GM10248 (cell line): ENCODE results near the gene TTC23.

Source experiments
- CTCF ChIA-PET: fragments of 300-600 bp; sonication (Branson Sonifier 250); formaldehyde crosslinking; extraction: SDS; loops from one replicate; lab custom pipeline; 2021; ENCODE audit warnings: antibody characterized with exemption; lab: Yijun Ruan, JAX
- POLR2A ChIA-PET: fragments of 350-650 bp; sonication (Branson Sonifier 250); formaldehyde crosslinking; extraction: SDS; loops from one replicate; lab custom pipeline; 2020; ENCODE audit warnings: antibody characterized with exemption; lab: Yijun Ruan, JAX
- DNase-seq: peaks from one replicate; pipeline ENCODE4 v3.0.0; 2012; ENCODE audit errors: extremely low spot score
- TF ChIP-seq, protein P1 (sequence below): IDR thresholded peaks from 2 replicates; pipeline ENCODE4 v1.5.1; 2012; ENCODE audit warnings: mild to moderate bottlenecking, low read depth; ENCODE audit errors: extremely low read depth, missing control alignments, control extremely low read depth

The TTC23 gene

DNA sequence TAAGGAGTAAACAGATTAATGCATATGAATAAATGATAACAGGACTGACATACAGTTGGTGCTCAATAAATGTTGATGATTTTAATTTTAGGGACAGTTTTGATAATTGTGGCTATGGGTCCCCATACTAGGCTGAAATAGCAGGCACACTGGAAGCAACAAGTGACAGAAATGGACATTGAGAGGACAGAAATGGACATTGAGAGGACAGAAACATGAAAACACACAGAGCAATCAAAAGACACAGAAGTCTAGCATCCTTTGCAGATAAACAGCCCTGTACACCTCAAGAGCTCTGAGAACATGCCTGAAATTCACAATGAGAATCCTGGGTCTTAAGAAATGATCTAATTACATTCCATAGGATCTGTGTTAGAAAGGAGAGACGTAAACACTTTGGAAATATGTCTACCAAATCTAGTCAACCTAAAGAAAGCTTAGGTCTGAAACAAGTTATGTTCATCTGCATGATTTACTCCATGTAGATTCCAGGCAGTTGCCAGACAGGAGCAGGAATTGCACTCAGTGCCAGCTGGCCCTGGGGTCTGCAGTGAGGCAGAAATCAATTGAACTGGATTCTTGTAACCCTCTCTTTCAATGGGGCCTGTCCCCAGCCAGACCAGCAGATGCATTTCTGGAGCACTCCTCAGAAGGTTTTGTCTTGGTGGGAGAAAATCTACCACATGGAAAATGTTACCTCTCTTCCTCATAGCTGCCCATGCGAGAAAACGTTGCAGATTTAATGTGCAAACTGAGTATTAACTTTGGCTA lies 84.2 kb downstream of the TTC23 start:
- ChIA-PET CTCF (interaction anchor here (2.1 kb wide), 1 partner anchor 14 kb away, joined by 4 read pairs; no protein-coding TSS in a partner anchor), POLR2A (no interaction called here)
- DNase-seq: no peak
- TF ChIP-seq, protein P1, sequence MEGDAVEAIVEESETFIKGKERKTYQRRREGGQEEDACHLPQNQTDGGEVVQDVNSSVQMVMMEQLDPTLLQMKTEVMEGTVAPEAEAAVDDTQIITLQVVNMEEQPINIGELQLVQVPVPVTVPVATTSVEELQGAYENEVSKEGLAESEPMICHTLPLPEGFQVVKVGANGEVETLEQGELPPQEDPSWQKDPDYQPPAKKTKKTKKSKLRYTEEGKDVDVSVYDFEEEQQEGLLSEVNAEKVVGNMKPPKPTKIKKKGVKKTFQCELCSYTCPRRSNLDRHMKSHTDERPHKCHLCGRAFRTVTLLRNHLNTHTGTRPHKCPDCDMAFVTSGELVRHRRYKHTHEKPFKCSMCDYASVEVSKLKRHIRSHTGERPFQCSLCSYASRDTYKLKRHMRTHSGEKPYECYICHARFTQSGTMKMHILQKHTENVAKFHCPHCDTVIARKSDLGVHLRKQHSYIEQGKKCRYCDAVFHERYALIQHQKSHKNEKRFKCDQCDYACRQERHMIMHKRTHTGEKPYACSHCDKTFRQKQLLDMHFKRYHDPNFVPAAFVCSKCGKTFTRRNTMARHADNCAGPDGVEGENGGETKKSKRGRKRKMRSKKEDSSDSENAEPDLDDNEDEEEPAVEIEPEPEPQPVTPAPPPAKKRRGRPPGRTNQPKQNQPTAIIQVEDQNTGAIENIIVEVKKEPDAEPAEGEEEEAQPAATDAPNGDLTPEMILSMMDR: no peak

DNA sequence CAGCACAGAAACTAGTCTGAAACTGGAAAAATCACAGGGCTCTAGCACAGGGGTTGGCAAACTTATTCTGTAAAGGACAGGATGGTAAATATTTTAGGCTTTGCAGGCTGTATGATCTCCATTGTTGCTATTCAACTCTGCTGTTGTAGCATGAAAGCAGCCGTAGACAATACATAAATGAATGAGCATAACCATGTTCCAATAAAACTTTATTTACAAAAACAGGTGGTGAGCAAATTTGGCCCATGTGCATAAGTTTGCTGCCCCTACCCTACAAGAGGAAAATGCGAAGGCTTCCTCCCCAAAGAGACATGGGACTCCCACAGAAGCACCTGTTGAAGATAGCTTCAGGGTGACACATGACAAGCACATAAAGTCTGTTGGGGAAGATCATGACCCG lies 85.3 kb downstream of the TTC23 start:
- no peak for DNase-seq
- POLR2A ChIA-PET: no interaction called here
- CTCF ChIA-PET: interaction anchor here (2.1 kb wide), 1 partner anchor 13 kb away, joined by 4 read pairs; no protein-coding TSS in a partner anchor
- TF ChIP-seq, protein P1: no peak

DNA sequence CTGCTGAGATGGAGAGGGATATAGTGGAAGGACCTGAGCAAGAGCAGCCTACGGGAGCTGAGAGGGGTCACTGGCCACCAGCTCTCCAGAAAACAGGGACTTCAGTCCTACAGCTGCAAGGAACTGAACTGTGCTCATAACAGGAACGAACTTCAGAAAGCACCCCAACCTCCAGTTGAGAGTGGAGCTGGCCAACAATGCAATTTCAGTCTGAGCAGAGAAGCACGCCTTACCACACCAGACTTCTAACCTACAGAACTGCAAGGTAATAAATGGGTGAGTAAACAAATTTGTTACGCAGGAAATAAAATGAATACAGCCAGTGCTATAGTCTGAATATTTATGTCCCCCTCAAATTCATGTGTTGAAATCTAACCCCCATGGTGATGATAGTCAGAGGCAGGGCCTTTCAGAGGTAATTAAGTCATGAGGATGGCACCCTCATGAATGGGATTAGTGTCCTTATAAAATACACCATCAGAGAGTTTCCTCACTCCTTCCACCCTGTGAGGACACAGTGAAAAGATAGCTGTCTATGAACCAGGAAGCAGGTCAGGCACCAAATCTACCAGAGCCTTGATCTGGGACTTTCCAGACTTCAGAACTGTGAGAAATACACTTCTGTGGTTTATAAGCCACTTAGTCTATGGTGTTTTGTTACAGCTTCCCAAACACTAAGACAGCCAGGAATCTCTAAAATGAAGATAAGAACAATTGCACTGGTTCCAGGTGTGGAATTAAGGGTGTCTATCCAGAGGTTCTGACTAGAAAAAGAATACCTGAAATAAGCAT lies 85.9 kb downstream of the TTC23 start:
- TF ChIP-seq, protein P1: no peak
- CTCF ChIA-PET: interaction anchor here (1.2 to 2.1 kb wide), 2 partner anchors 12 kb away, joined by 3 to 4 read pairs; no protein-coding TSS in a partner anchor
- POLR2A ChIA-PET: no interaction called here
- no peak for DNase-seq

DNA sequence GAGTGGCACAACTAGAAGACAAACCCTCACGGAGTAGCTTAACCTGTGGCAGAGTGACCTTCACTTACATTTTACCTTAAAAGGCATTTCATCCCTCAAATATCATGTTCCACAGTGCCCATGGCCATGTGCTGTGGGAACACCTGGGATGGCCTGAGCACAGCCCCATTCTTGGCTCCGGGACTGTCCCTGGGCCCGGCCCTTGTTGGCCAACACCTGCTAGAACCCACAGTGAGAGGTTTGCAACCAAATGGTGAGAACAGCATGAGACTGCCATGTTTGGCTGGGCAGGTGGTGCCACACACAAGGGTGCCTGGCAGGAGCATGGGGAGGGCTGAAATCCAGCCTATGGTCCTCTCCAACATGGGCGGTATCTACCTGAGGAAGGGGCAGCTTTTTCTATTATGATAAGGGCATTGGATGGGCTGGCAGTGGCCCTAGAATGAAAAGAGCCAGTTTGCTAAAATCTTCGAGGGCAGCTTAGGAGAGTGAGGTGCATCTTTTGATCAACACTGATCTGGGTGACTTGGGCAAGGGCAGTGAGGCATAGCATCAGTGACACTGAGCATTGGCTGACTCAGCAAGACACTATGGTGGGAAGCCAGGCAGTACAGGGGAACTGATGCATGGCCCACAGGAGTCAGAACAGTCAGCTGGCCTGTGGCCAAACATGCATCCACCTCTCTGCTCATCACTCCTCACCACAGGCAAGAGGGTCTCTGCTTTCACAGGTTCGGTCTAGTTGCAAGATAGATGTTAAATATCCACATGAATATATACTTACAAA lies 90.6 kb downstream of the TTC23 start:
- DNase-seq: no peak
- TF ChIP-seq, protein P1: no peak
- ChIA-PET CTCF (interaction anchor here (1.1 to 1.7 kb wide), 3 partner anchors 9 to 381 kb away, joined by 3 to 4 read pairs (median 3); no protein-coding TSS in a partner anchor), POLR2A (no interaction called here)

DNA sequence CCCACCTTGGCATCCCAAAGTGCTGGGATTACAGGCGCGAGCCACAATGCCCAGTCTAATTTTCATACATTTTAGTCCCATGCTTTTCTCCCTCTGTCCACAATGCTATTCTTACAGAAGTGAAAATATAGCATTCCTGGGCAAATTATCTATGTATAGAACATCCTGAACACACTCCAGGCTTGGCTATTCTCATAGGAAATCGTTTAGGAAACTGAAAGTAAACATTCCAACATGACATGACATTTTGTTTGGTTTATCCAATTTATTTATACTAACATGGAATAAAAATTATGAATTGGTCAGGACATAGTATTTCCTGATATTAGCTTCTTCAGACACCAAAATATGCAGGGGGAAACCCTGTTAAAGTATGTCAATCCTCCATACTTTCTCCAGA lies 91.9 kb downstream of the TTC23 start:
- ChIA-PET CTCF (interaction anchor here (1.4 to 1.7 kb wide), 2 partner anchors 9 to 57 kb away, joined by 3 to 4 read pairs; no protein-coding TSS in a partner anchor), POLR2A (interaction anchor here (0.7 kb wide), 1 partner anchor 1446 kb away, joined by 7 read pairs; no protein-coding TSS in a partner anchor)
- no peak for DNase-seq
- TF ChIP-seq, protein P1: no peak
